Myocyte (in vitro differentiated cells): ENCODE results near the gene ST8SIA6. TPM values are rescaled to one million over a fixed set of nuclear protein-coding genes. Genes with fewer than 3 reads are reported as not detected.
"Not testable (repeated sequence)": the region's sequence is repeated elsewhere in the genome, so short reads cannot be mapped to it uniquely, and the experiment has no call there.

Experiments used
- DNase-seq: peaks from one replicate; pipeline ENCODE4 v3.0.0-alpha.2; 2012; ENCODE audit warnings: low read depth
- total RNA-seq: library from RNA; depleted of rRNA; stranded (reverse); fragments of >200 nt; gene quantifications from 2 replicates; pipeline ENCODE4 v1.2.3, GENCODE V29; 2014

ST8SIA6 gene
- total RNA-seq, 1 donor from 2014 or later, result not detected

GRCh38 chr10:17348501-17349349 is 105.7 kb downstream of the ST8SIA6 start:
- DNase-seq, result peak; percentile 54

- no peak for DNase-seq
Measured at GRCh38 chr10:17348011-17348500, 106.3 kb downstream of the ST8SIA6 start.

DNA sequence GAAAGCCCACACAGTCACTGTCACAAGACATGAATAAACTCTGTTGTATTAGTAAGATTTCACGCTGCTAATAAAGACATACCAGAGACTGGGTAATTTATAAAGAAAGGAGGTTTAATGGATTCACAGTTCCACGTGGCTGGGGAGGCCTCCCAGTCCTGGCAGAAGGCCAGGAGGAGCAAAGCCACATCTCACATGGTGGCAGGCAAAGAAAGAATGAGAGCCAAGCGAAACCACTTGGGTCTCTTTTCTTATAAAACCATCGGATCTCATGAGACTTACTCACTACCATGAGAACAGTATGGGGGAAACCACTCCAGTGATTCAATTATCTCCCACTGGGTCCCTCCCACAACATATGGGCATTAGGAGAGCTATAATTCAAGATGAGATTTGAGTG is 110.2 kb downstream of the ST8SIA6 start:
- DNase-seq, result peak; percentile 2

- DNase-seq, result no peak
Measured at GRCh38 chr10:17343118-17343517, 111.3 kb downstream of the ST8SIA6 start.

DNA sequence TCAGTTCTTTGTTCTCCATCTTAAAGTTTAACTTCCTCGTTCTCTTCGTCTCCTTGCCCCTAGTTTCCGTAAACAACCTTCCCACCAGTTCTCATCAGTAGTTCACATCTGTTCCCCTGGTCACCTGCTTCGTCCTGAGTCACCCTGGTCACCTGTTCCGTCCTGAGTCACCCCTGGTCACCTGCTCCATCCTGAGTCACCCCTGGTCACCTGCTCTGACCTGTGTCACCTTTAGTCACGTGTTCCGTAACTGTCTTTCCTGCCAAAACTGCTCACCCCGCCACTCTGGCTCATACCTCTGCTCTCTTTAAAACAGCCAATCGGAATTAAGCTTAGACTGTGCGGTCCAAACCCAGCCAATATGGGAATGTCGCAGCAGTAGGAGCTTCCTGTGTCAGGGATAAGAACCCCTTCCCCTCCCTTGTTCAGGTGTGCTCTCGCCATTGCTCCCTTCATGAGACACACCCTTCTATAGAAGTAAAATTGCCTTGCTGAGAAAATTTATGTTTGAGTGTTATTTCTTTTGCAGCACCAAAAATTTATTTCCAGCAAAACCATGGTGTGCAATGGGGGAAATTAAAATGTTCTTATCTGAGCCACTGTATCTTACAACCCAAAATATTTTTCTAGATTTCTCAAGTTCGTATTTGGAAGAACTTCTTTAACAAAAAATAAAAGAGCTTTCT is 114.1 kb downstream of the ST8SIA6 start:
- DNase-seq, result no peak

GRCh38 chr10:17335065-17335464 is 119.3 kb downstream of the ST8SIA6 start:
- DNase-seq, result peak; percentile 13

- DNase-seq, result no peak
Measured at GRCh38 chr10:17330501-17330900, 123.9 kb downstream of the ST8SIA6 start.

- no peak for DNase-seq
Measured at GRCh38 chr10:17326377-17326776, 128.0 kb downstream of the ST8SIA6 start.

GRCh38 chr10:17321957-17322356 is 132.4 kb downstream of the ST8SIA6 start:
- not testable (repeated sequence) for DNase-seq

DNA sequence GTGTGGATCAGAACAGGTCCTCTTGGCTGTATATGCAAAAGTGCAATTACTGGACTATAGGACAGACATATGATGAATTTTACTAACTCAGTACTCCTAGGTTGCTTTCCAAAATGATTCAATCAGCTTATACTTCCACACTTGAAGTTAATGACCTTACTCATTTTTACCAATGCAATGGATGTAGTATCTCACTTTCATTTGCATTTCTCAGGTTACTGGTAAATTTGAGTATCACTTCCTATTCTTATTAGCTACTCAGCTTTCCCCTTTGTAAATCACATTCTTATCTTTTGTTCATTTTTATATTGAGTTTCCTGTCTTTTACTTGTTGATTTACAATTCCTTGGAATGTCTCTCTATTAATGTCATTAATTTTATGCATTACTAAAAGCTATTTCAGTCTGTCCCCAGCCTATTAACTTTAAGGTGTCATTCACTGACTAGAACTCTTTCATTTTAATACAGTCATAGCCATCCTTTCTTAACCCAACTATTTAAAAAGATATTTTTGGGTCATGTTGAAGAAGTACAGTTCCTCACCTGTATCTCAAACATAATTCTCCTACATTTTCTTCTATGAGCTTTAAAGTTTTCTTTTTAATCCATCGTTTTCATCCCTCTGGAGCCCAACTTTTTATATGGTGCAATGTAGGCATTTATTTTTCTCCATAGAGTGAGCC is 137.8 kb downstream of the ST8SIA6 start:
- no peak for DNase-seq

GRCh38 chr10:17309435-17309834 is 145.0 kb downstream of the ST8SIA6 start:
- DNase-seq, result no peak

GRCh38 chr10:17307123-17307522 is 147.3 kb downstream of the ST8SIA6 start:
- DNase-seq, result no peak

DNA sequence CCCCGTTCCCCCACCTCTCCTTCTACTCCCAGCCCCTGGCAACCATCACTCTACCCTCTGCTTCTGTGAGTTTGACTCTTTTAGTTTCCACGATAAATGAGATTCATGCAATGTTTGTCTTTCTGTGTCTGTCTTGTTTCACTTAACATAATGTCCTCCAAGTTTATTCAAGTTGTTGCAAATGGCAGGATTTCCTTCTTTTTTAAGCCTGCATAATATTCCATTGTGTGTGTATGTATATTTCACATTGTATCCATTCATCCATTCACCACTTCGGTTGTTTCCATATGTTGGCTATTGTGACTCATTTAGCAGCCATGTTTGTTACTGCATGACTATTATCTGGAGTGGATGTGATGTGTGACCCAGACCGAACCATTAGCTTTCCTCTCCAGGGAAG is 162.0 kb downstream of the ST8SIA6 start:
- no peak for DNase-seq

- DNase-seq, result peak; percentile 3
Measured at GRCh38 chr10:17290226-17290625, 164.2 kb downstream of the ST8SIA6 start.

DNA sequence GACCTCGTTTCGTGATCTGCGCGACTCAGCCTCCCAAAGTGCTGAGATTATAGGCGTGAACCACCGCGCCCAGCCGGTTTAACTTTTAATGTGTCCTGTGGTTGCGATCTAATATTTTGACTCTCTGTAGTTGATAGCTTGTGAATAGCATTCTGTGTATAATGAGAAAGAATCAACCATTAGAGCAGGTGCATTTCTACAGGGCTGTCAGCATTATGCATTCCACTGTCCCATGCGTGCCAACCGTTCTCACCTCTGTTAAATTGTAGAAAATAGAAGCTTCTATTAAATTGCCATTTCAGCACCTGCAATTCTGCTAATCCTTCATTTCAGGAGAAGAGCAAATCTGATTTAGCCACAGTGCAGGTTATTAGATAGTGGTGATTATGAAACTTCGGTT is 164.6 kb downstream of the ST8SIA6 start:
- DNase-seq, result no peak

- DNase-seq, result no peak
Measured at GRCh38 chr10:17286562-17287550, 167.5 kb downstream of the ST8SIA6 start.

GRCh38 chr10:17282311-17282710 is 172.1 kb downstream of the ST8SIA6 start:
- DNase-seq, result no peak

- no peak for DNase-seq
Measured at GRCh38 chr10:17278607-17279240, 175.7 kb downstream of the ST8SIA6 start.

- DNase-seq, result no peak
Measured at GRCh38 chr10:17276756-17277424, 177.5 kb downstream of the ST8SIA6 start.

DNA sequence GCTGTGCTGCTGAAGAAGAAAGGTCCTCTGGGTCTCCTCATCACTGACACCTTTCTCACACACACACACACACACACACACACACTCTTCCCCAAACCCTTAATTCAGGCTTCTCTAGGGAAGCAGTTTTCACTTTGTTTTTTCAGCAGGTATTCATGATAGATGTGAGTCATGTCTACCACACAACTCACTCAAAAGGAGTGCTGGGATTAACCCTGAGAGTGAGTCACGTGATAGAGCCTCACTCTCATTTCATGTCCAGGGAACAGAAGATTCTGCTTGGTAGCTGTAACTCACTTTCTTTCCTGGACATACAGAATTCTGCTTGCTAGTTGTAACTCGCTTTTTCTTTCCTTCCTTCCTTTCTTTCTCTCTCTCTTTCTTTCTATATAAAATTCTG is 181.0 kb downstream of the ST8SIA6 start:
- peak; percentile 26 for DNase-seq
